ENCODE measurements around the gene MZT2B. TPM values are rescaled to one million over a fixed set of nuclear protein-coding genes. Genes with fewer than 3 reads are reported as not detected.
"Not testable (repeated sequence)": the region's sequence is repeated elsewhere in the genome, so short reads cannot be mapped to it uniquely, and the experiment has no call there.

Gene MZT2B
- total RNA-seq, 1 experiment from 2014 or later: 63.2 TPM

DNA sequence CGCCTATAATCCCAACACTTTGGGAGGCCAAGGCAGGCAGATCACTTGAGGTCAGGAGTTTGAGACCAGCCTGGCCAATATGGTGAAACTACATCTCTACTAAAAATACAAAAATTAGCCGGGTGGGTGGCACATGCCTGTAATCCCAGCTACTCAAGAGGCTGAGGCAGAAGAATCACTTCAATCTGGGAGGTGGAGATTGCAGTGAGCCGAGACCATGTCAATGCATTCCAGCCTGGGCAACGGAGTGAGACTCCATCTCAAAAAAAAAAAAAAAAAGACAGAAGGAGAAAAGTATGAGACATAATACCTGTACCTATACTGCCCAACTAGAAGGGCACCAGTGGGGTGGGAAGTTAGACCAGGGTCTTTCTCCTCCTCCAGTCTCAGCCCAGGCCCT is 22.7 kb upstream of the MZT2B start:
- DNase-seq; H3K4me3 ChIP-seq; H3K27me3 ChIP-seq; H3K27ac ChIP-seq; H3K9me3 ChIP-seq (replicated peaks); H3K36me3 ChIP-seq; H3K4me1 ChIP-seq: not testable (repeated sequence)

DNA sequence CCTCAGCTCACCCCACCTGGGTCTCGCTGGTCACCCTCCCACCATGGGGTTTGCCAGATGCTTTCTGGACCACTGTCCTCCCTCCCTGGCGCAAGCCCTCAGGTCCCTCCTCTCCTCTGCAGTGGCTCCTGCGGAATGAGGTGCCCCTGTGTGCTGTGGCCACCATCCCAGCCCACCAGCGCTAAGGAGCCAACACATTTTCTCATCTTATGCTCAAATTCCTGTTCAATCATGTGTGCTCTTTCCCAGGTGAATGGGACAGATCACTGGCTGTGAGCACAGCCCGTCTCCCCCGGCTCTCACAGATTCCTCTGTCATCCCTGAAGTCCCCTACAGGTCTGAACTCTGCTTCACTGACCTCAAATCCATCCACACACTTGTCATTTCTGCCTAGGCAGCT is 21.9 kb upstream of the MZT2B start:
- H3K36me3 ChIP-seq: peaks cover 8% of the 10 kb centered on the region; the same call in 1 of the 2 replicates

DNA sequence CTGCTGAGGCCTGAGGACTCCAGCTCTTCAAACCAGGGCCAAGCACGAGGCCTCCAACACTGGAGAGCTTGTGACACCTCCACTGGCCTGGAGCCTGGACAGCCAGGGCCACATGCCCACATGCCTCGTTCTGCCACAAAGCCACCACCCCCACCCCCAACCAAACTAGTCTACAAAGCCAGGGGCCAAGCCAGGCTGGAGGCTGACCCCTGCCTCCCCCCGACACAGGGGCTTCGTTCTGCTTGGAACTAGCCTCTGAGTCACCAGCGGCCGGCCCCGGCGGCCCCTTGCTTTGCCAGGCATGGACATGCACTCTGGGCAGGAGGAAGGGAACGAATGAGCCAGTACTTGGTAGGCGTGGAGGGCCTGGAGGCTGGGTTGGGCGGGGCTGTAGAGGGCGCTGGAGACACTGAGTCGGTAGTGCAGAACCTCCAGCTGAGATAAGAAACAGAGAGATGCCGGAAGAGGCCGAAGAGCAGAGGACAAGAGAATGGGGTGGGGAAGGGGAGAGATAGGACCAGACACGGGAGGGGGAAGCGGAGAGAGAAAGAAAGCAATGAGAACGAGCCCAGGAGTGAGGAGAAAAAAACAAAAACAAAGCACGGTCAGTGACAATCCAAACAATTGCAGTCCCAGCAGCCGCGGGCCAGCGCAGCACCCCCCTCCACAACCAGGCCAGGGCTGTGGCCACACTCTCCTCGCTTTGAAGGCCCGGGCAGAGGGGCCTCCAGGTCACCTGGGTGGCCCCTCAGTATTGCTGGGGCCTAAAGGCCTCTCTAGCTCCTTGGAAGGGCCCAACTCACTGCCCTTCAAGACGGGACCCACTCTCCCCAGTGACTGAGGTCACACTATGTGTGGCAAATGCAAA is 21.0 kb upstream of the MZT2B start:
- H3K9me3 ChIP-seq (replicated peaks); H3K4me1 ChIP-seq; H3K27ac ChIP-seq; H3K27me3 ChIP-seq; H3K4me3 ChIP-seq; DNase-seq: not testable (repeated sequence)
- H3K36me3 ChIP-seq: peaks cover 17% of the 10 kb centered on the region

More for the DNA sequence above, 21.9 kb upstream of the MZT2B start:
- H3K27ac ChIP-seq: no peak overlapping the region
- no peak overlapping the region for H3K4me3 ChIP-seq
- H3K9me3 ChIP-seq (replicated peaks): no peaks in the 10 kb centered on the region
- no peaks in the 10 kb centered on the region for H3K4me1 ChIP-seq
- no peaks in the 10 kb centered on the region for H3K27me3 ChIP-seq
- DNase-seq: no peak

DNA sequence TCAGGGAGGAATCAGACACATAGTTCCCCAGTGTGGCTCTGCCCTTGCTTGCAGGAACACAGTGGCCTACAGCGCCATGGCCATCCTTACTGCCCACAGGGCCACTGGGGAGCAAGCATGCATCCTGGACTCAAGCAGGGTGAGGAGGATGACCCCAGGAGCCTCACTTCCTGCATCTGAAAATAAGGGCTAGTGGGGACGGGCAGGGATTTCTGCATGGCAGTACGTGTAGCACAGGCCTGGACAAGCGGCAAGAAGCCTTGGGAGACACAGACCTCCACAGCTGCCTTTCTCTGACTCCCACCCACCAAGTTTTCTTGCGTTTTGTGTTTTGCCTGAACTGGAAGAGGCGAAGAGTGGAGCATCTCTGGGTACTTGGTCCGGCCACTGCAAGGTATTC is 19.6 kb upstream of the MZT2B start:
- not testable (repeated sequence) for DNase-seq; H3K4me3 ChIP-seq; H3K4me1 ChIP-seq; H3K9me3 ChIP-seq (replicated peaks); H3K27me3 ChIP-seq; H3K27ac ChIP-seq
- peaks cover 19% of the 10 kb centered on the region for H3K36me3 ChIP-seq

DNA sequence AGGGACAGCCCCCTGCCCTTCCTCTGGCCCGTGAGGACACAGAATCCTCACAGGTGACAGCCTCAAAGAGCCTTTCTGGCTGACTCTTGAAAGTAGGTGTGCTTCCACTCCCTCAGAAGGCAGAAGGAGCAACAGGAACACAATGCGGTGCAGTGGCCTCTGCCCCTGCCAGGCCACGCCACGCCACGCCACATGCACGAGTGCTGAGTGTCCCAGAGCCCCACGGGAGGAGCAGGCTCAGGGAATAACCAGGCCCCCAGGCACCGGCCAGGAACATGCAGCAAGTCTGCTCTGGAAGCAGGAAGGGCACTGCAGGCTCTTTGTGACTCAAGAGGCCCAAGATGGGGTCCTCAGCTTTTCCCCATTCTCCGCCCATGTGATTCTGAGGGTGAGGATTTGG is 19.1 kb upstream of the MZT2B start:
- Histone ChIP-seq H3K27ac (no peak overlapping the region), H3K36me3 (peaks cover 22% of the 10 kb centered on the region), H3K27me3 (no peaks in the 10 kb centered on the region), H3K4me3 (no peak overlapping the region), H3K4me1 (no peaks in the 10 kb centered on the region), H3K9me3 (replicated peaks) (no peaks in the 10 kb centered on the region)
- no peak for DNase-seq

DNA sequence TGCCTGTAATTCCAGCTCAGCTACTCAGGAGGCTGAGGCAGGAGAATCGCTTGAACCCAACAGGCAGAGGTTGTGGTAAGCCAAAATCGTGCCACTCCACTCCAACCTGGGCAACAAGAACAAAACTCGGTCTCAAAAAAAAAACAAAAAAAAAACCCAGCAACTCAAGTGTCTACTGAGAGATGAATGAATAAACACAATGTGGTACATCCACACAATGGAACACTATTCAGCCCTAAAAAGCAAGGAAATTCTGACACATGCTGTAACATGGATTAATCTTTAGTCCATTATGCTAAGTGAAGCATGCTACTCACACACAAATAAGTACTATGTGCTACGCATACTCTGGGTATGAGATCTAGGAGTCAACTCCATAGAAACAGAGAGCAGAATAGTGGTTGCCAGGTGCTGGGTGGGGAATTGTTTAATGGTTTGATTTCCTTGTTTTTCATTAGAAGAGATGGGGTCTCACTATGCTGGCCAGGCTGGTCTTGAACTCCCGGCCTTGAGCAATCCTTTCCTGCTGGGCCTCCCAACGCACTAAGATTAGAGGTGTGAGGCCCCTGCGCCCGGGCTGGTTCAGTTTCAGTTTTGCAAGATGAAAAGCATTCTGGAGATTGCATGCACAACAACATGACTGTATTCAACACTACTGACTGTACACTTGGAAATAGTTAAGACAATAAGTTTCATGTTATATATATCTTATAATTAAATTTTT is 16.6 kb upstream of the MZT2B start:
- Histone ChIP-seq H3K9me3 (replicated peaks) (no peaks in the 10 kb centered on the region), H3K4me1 (no peaks in the 10 kb centered on the region), H3K27ac (no peak overlapping the region), H3K36me3 (peaks cover 22% of the 10 kb centered on the region), H3K4me3 (no peak overlapping the region), H3K27me3 (no peaks in the 10 kb centered on the region)
- no peak for DNase-seq

DNA sequence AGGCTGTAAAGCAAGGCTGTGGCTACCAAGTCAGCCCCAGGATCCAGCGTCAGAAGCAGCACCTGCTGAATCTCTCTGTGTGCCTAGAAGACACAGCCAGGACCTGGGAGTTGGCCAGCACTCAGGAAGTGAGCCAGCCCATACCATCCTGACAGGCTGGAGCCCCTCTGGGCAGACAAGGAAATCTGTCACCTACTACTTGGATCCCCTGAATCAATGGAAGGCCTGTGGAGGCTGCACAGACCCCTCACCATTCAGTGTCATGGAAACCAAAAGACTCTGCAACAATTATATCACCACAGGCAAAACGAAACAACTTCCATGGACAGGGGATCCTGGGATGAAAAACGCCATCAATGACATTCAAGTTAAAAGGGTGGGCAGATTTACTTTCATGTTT is 15.5 kb upstream of the MZT2B start:
- H3K27ac ChIP-seq: not testable (repeated sequence)
- peaks cover 22% of the 10 kb centered on the region for H3K36me3 ChIP-seq

DNA sequence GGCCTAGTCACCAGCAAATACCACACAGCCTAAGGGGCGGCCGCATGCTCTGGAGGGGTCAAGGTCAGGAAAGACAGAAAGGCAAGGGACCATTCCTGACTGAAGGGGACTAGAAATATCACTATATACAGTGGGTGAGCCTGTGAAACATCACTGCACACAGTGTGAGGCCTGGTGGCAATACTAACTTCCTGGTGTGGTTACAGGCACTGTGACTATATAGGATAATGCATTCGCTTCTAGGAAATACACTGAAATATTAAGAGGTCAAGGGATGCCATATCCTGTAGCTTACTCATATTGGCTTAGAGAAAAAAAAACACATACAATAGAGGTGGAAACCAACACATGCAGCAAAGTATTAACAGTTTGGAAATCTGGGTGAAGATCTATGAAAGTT is 12.9 kb upstream of the MZT2B start:
- DNase-seq; H3K4me3 ChIP-seq; H3K27ac ChIP-seq; H3K27me3 ChIP-seq; H3K9me3 ChIP-seq (replicated peaks); H3K4me1 ChIP-seq: not testable (repeated sequence)
- peaks cover 19% of the 10 kb centered on the region for H3K36me3 ChIP-seq

More for the DNA sequence above, 15.5 kb upstream of the MZT2B start:
- H3K9me3 ChIP-seq (replicated peaks); H3K4me3 ChIP-seq; DNase-seq; H3K27me3 ChIP-seq; H3K4me1 ChIP-seq: not testable (repeated sequence)

DNA sequence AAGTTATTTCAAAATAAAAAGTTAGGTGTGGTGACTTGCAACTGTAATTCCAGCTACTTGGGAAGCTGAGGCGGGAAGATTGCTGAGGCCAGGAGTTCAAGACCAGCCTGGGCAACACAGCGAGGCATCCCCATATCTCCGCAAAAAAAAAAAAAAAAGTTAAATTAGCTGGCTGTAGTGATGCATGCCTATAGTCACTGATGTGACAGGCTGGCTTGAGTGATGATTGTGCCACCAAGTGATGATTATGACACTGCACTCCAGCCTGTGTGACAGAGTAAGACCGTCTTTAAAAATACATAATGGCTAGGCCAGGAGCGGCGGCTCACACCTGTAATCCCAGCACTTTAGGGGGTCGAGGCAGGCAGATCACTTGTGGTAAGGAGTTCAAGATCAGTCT is 12.2 kb upstream of the MZT2B start:
- Histone ChIP-seq H3K9me3 (replicated peaks) (no peaks in the 10 kb centered on the region), H3K27ac (no peak overlapping the region), H3K4me1 (no peaks in the 10 kb centered on the region), H3K36me3 (peaks cover 15% of the 10 kb centered on the region), H3K27me3 (no peaks in the 10 kb centered on the region), H3K4me3 (no peak overlapping the region)
- no peak for DNase-seq

DNA sequence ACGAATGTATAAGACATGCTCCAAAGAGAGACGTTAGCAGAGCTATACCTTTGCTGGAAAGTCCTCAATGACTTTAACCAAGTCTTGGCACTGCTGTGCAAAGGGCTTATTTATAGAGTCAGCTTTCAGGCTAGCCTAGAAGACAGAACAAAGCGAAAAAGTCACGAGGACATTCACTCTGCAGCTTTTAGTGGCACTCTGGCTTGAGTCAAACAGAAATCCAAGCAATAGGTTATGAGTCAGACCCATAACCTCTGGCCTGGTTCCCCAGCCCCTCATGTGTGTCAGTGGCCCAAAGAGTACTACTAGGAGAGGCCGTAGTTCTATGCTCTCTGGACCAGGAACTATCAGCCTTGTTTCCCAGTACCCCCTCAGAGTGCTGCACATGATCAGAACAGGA is 7.2 kb upstream of the MZT2B start:
- H3K9me3 ChIP-seq (replicated peaks); H3K4me1 ChIP-seq; DNase-seq: not testable (repeated sequence)

DNA sequence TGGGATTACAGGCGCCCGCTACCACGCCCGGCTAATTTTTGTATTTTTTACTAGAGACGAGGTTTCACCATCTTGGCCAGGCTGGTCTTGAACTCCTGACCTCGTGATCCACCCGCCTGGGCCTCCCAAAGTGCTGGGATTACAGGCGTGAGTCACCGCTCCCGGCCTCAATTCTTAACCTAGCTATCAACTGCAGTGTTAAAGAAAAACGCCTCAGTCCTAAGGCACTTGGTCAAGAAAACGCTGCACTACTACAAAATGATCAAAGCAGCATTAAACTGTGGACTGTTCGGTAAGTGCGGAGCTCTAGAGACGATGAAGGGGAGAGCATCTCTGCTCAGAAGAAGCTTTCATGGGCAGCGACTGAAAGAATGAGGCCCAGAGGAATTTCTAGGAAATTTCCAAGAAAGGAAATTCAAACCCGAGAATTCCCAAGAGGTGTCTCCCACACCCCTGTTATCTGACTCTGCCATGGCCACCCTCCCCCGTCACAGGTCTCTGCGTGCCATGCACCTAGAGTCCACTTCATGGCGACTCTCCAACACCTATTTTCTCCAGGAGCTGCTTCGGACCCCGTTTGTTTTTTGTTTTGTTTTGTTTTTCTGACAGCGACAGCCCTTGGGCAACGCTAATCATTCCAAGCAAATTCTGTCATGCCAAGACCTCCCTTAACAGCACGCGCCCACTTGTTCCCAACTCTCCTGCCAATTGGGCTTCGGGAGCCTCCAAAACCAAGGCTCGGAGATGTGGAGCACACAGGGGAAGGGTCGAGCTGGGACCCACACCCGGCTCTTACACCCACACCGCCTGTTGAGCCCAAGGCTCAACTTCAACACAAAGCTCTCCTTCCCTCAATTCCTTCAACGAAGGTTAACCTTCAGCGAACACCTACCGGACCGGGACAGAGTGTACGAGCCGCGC is 1.4 kb upstream of the MZT2B start:
- DNase-seq; H3K27me3 ChIP-seq; H3K36me3 ChIP-seq; H3K4me1 ChIP-seq; H3K9me3 ChIP-seq (replicated peaks): not testable (repeated sequence)
- peak overlapping the region; percentile 100 for H3K4me3 ChIP-seq
- H3K27ac ChIP-seq: peak overlapping the region; percentile 70

More for the DNA sequence above, 7.2 kb upstream of the MZT2B start:
- not testable (repeated sequence) for H3K27ac ChIP-seq, H3K27me3 ChIP-seq, H3K36me3 ChIP-seq, H3K4me3 ChIP-seq

DNA sequence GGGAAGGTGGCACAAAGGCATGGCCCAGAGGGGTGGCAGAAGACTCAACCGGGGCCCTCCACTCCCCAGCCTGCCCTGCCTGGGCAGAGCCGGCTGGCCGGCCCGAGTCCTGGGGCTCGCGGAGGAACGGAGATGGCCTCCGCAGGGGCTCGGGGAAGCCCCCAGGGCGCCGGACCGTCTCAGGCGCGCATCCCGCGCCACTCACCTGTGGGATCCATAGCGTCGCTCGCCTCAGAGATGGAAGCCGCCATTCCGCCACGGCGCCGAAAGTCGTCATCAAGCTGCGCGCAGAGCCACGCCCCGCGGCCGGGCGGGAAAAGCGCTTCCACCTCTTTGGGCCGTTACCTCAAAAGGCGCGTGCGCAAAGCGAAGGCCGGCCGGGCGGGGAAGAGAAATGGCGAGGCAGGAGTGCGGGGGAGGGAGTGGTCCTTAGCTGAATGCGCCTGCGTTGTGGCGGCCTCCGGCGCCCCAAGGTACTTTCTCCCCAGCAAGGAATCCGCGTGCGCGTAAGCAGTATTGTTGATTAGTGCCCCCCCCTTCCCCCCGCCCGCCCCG is 660 bp upstream of the MZT2B start, which contains the start of gene SMPD4:
Gene SMPD4, minus strand, starts transcription at position 278 of the 555 bp plus-strand sequence. CDS start 5,010 bp downstream, outside the sequence.
- Histone ChIP-seq H3K36me3 (no peaks in the 10 kb centered on the region; the same call in 1 of the 2 replicates), H3K4me1 (peaks cover 2% of the 10 kb centered on the region; the same call in 1 of the 2 replicates), H3K4me3 (peak within 1 kb of the TSS; percentile 100), H3K27ac (peak within 1 kb of the TSS; percentile 70), H3K27me3 (no peaks in the 10 kb centered on the region), H3K9me3 (replicated peaks) (no peaks in the 10 kb centered on the region)
- DNase-seq: peak; percentile 96

DNA sequence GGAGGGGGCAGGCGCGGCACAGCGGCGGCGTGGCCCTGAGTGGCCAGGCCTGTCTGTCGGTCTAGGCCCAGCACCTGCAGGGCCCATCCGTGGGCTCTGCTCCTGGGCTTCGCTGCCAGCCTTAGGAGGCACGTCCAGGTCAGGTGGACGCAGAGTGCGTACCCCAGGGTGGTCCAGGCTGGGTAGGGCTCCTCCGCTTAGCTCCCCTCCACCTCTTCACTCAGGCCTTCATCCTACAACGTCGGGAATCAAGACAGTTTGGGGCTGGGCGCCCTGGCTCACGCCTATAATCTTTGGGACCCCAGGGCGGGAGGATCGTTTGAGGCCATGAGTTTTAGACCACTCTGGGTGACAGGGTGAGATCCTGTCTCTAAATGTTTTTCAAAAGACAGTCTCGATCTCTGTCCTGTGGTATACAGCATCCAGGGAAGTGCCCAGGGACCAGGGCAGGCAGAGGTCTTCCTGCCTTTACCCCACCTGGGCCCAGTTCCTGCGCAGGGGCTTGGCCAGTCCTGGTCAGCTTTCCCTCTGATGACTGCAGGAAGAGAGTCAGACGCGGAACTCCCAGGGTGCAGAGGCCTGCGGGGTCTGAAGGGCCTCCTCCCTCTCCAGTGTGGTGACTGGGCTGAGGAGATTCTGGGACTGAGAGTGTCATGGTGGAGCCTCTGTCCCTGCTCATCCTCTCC is 907 bp downstream of the MZT2B start:
- not testable (repeated sequence) for H3K27me3 ChIP-seq; H3K9me3 ChIP-seq (replicated peaks); H3K4me1 ChIP-seq; H3K36me3 ChIP-seq
- peak overlapping the region; percentile 70 for H3K27ac ChIP-seq
- peak in 1 of 2 experiments; percentile 13 for DNase-seq
- H3K4me3 ChIP-seq: peak overlapping the region; percentile 100
